ENCODE data around the gene GHR.

GRCh38 chr5:42720251-42720650 is 297.0 kb downstream of the GHR start:
- TF ChIP-seq REST (IDR thresholded peaks at IDR 0.05; ENCODE audit: low read depth) (no peak), ZBTB7A (IDR thresholded peaks at IDR 0.05; ENCODE audit: low read depth) (no peak), YY1 (IDR thresholded peaks at IDR 0.05; ENCODE audit: low read depth) (no peak)
